ENCODE data around the gene MAN2A1.

Gene MAN2A1

DNA sequence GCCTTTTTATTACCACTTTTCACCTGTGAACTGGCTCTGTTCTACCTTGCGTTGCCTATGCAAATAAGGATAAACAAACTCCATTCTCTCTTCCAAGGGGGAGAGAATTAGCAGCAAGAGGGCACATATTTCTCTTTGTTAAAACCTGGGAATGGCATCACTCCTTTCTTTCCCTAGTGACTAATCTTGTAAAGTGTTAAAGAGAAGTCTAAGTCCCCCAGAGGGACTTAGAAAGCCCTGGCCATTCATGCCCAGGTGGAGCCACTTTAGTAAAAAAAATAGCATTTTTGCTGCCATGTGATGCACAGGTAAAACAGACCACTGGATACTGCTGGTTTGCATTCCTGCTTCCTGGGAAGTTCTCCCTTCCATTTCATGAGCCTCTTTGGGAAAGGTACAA, 148.4 kb downstream of the MAN2A1 start:
- CTCF ChIA-PET, result interaction anchor here (2.9 kb wide), 1 partner anchor 148 kb away, joined by 8 read pairs; the partner anchor contains the start of gene MAN2A1
- POLR2A ChIA-PET, result no interaction called here
- DNase-seq (ENCODE audit: low read depth, low spot score), result no peak
- TF ChIP-seq, protein P1, sequence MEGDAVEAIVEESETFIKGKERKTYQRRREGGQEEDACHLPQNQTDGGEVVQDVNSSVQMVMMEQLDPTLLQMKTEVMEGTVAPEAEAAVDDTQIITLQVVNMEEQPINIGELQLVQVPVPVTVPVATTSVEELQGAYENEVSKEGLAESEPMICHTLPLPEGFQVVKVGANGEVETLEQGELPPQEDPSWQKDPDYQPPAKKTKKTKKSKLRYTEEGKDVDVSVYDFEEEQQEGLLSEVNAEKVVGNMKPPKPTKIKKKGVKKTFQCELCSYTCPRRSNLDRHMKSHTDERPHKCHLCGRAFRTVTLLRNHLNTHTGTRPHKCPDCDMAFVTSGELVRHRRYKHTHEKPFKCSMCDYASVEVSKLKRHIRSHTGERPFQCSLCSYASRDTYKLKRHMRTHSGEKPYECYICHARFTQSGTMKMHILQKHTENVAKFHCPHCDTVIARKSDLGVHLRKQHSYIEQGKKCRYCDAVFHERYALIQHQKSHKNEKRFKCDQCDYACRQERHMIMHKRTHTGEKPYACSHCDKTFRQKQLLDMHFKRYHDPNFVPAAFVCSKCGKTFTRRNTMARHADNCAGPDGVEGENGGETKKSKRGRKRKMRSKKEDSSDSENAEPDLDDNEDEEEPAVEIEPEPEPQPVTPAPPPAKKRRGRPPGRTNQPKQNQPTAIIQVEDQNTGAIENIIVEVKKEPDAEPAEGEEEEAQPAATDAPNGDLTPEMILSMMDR (IDR thresholded peaks at IDR 0.05; ENCODE audit: insufficient read depth, low read length, missing control alignments), result no peak
- no peak overlapping the region for H3K4me3 ChIP-seq (ENCODE audit: low read depth, low read length)

DNA sequence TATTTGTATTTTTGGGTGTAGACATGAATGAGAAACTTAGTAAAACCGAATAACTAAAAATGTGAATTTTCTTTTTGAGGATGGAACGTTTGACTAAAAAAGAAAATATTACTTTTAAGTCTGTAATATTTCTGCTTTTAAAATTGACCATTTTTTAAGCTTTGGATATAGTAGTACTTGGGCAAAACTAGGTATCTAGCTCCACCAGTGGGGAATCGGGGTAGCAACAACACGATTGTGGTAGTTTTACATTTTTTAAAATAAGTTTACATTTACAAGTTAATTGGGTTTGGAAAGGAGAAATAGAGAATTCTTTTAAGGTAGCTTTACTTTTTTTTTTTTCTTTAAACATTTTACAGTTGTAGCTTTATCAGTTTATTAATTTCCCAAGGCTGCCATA, 154.4 kb downstream of the MAN2A1 start:
- no peak overlapping the region for H3K4me3 ChIP-seq (ENCODE audit: low read depth, low read length)
- CTCF ChIA-PET, result interaction anchor here (0.8 kb wide), 1 partner anchor 257 kb away, joined by 3 read pairs; no protein-coding TSS in a partner anchor
- TF ChIP-seq, protein P1 (IDR thresholded peaks at IDR 0.05; ENCODE audit: insufficient read depth, low read length, missing control alignments), result no peak
- POLR2A ChIA-PET, result no interaction called here
- no peak for DNase-seq (ENCODE audit: low read depth, low spot score)

DNA sequence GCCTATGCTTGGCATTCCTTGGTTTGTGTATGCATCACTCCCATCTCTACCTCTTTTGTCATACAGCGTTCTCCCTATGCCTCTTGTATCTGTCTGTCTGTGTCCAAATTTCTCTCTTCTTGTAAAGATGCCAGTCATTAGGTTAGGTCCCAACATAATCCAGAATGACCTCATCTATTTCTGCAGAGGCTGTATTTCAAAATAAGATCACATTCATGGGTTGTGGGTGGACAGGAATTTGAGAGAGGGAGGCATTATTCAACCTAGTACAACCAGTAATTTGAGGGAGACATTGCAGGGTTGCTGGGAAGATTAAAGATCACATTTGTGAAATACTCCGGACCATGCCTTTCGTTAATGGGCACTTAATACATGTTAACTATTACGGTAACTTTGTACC, 155.0 kb downstream of the MAN2A1 start:
- POLR2A ChIA-PET, result no interaction called here
- TF ChIP-seq, protein P1 (IDR thresholded peaks at IDR 0.05; ENCODE audit: insufficient read depth, low read length, missing control alignments), result no peak
- DNase-seq (ENCODE audit: low read depth, low spot score), result peak; percentile 33
- CTCF ChIA-PET, result interaction anchor here (0.8 kb wide), 1 partner anchor 258 kb away, joined by 3 read pairs; no protein-coding TSS in a partner anchor
- no peak overlapping the region for H3K4me3 ChIP-seq (ENCODE audit: low read depth, low read length)

DNA sequence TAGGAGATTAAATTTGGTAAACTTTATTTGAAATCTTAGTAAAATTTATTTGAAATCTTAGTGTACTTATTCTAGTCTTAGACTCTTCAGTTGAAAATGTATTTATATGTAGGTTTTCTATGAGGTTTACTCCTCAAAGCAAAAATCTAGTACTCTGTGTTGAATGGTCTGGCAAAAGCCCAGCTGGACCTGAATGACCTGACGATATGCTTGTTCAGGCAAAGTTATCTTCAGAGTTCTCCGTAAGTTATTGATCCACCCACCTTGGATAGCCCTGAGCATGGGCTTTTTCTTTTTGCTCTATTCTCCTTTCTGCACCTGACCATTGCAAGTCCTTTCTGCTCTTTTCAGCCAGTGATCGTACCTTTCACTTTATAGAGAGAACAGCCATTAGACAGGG, 158.4 kb downstream of the MAN2A1 start:
- ChIA-PET POLR2A (no interaction called here), CTCF (no interaction called here)
- DNase-seq (ENCODE audit: low read depth, low spot score), result no peak
- TF ChIP-seq, protein P1 (IDR thresholded peaks at IDR 0.05; ENCODE audit: insufficient read depth, low read length, missing control alignments), result no peak
- H3K4me3 ChIP-seq (ENCODE audit: low read depth, low read length), result no peak overlapping the region

DNA sequence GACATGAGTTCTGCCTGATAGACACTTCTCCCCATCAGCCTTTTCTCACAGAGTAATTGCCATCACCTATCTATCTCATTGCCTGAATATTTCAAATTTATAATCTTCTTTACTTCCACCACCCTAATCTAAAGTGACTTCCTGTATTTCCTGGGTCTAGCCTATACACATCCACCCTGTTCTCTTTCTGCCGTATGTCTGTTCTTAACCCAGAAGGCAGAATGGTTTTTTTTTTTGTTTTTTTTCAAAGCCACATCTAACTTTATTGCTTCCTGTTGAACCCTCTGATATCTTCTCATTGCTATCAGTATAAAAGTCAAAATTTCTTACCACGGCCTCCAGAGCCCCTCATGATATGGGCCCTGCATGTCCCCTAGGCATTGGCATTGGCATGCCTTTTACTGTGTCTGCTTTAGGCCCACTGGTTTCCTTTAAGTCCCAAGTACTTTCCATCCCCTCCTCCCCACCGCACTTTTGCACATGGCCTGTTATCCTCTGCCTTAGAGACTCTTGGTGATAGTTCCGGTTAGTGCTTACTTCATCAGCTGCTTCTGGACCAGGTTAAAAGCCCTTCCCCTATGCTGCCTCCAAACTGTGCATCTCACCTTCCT, 159.9 kb downstream of the MAN2A1 start:
- TF ChIP-seq, protein P1 (IDR thresholded peaks at IDR 0.05; ENCODE audit: insufficient read depth, low read length, missing control alignments), result no peak
- POLR2A ChIA-PET, result no interaction called here
- CTCF ChIA-PET, result no interaction called here
- DNase-seq (ENCODE audit: low read depth, low spot score), result no peak
- no peak overlapping the region for H3K4me3 ChIP-seq (ENCODE audit: low read depth, low read length)

DNA sequence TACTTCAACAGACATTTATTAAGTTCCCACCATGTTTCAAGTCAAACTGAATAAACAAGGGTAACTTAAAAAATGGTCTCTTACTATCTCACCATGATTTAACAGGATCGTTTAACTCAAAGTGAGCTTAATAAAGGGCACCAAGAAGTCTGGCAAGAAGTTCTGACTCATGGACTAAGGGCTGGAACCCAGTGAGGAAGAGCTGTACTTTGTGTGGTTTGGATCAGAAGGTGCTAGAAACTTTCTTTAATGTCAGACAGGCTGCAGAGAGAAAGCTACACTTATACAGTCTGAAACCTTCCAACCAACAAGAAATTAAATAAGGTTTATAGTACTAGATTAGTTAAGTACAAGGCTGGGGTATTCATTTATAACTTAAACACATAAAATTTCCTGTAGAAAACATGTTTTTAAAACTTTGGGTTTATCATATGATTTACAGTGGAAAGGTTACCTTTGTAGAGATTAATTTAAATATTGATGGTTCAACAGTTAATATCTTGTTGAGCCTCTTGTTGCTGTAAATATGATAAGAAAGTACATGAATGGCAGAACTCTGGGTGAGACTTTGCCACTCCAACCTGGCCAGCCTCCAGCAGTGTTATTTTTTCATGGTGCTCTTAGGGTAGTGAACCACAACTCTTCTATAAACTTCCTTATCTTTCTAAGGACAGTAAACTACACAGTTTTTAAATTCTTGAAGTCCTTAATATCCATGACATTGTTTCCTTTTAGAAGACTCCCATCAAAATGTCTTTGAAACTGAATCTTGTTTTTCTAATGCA, 162.8 kb downstream of the MAN2A1 start:
- TF ChIP-seq, protein P1 (IDR thresholded peaks at IDR 0.05; ENCODE audit: insufficient read depth, low read length, missing control alignments), result no peak
- ChIA-PET POLR2A (no interaction called here), CTCF (no interaction called here)
- no peak overlapping the region for H3K4me3 ChIP-seq (ENCODE audit: low read depth, low read length)
- DNase-seq (ENCODE audit: low read depth, low spot score), result no peak

All from AG04449 (cell line).